GM21825 (cell line): Measurements from ENCODE around the gene CDC42SE2.
"Not testable (repeated sequence)": the region's sequence is repeated elsewhere in the genome, so short reads cannot be mapped to it uniquely, and the experiment has no call there.

Experiments
- ATAC-seq: cut with Tn5 transposase; IDR thresholded peaks from one replicate; pipeline ENCODE4 v1.9.1; 2021; ENCODE audit warnings: mild to moderate bottlenecking, moderate library complexity; ENCODE audit not compliant: unreplicated experiment

Gene CDC42SE2

GRCh38 chr5:131386779-131387178 is 122.9 kb downstream of the CDC42SE2 start:
- no peak for ATAC-seq

GRCh38 chr5:131387255-131387654 is 123.4 kb downstream of the CDC42SE2 start:
- ATAC-seq: no peak

GRCh38 chr5:131389096-131389868 is 125.4 kb downstream of the CDC42SE2 start:
- no peak for ATAC-seq

- ATAC-seq: no peak
Observed at GRCh38 chr5:131389869-131390265, 126.0 kb downstream of the CDC42SE2 start.

GRCh38 chr5:131392466-131393095 is 128.7 kb downstream of the CDC42SE2 start:
- ATAC-seq: no peak

- no peak for ATAC-seq
Observed at GRCh38 chr5:131393498-131393968, 129.7 kb downstream of the CDC42SE2 start.

- peak; percentile 80 for ATAC-seq
Observed at GRCh38 chr5:131394128-131394527, 130.3 kb downstream of the CDC42SE2 start.

GRCh38 chr5:131396015-131396414 is 132.2 kb downstream of the CDC42SE2 start:
- peak; percentile 76 for ATAC-seq

- ATAC-seq: no peak
Observed at GRCh38 chr5:131396630-131397273, 132.9 kb downstream of the CDC42SE2 start.

- ATAC-seq: not testable (repeated sequence)
Observed at GRCh38 chr5:131399007-131399406, 135.2 kb downstream of the CDC42SE2 start.

GRCh38 chr5:131400585-131400984 is 136.7 kb downstream of the CDC42SE2 start:
- ATAC-seq: no peak

- ATAC-seq: no peak
Observed at GRCh38 chr5:131405674-131406073, 141.8 kb downstream of the CDC42SE2 start.

- no peak for ATAC-seq
Observed at GRCh38 chr5:131406076-131406475, 142.2 kb downstream of the CDC42SE2 start.

GRCh38 chr5:131406975-131407638 is 143.3 kb downstream of the CDC42SE2 start:
- ATAC-seq: no peak

- peak; percentile 83 for ATAC-seq
Observed at GRCh38 chr5:131413605-131414559, 150.0 kb downstream of the CDC42SE2 start.

GRCh38 chr5:131416729-131417128 is 152.9 kb downstream of the CDC42SE2 start:
- ATAC-seq: peak; percentile 64

GRCh38 chr5:131417240-131417869 is 153.5 kb downstream of the CDC42SE2 start:
- peak; percentile 39 for ATAC-seq

- ATAC-seq: no peak
Observed at GRCh38 chr5:131418846-131419245, 155.0 kb downstream of the CDC42SE2 start.

GRCh38 chr5:131419877-131420276 is 156.0 kb downstream of the CDC42SE2 start:
- no peak for ATAC-seq

GRCh38 chr5:131423056-131423455 is 159.2 kb downstream of the CDC42SE2 start:
- no peak for ATAC-seq
